Neuronal stem cell (in vitro differentiated cells): Measurements from ENCODE around the gene FAM120AOS.

Experiments
- DNase-seq: peaks from one replicate; pipeline ENCODE4 v3.0.0-alpha.2; 2013; ENCODE audit warnings: low spot score
- H2AFZ ChIP-seq: one replicate; pipeline ENCODE4 v1.6.1; 2013; ENCODE audit warnings: mild to moderate bottlenecking, low read length, inconsistent platforms
- H2AK5ac ChIP-seq: 2 replicates; pipeline ENCODE4 v1.6.1; 2013; ENCODE audit warnings: low read depth, mild to moderate bottlenecking, inconsistent platforms, low read length, moderate library complexity, mixed read lengths
- H2BK120ac ChIP-seq: 2 replicates; pipeline ENCODE4 v1.6.1; 2013; ENCODE audit warnings: low read depth, mild to moderate bottlenecking, inconsistent platforms, low read length, moderate library complexity, mixed read lengths
- H2BK12ac ChIP-seq: one replicate; pipeline ENCODE4 v1.6.1; 2013; ENCODE audit warnings: low read length, inconsistent platforms
- H2BK15ac ChIP-seq: 2 replicates; pipeline ENCODE4 v1.6.1; 2013; ENCODE audit warnings: mild to moderate bottlenecking, low read length, inconsistent platforms, mixed read lengths
- H2BK5ac ChIP-seq: one replicate; pipeline ENCODE4 v1.6.1; 2013; ENCODE audit warnings: inconsistent platforms, mild to moderate bottlenecking, low read length, moderate library complexity
- H3K14ac ChIP-seq: one replicate; pipeline ENCODE4 v1.6.1; 2013; ENCODE audit warnings: low read length, inconsistent platforms
- H3K18ac ChIP-seq: 2 replicates; pipeline ENCODE4 v1.6.1; 2013; ENCODE audit warnings: low read length, inconsistent platforms
- H3K23ac ChIP-seq: 2 replicates; pipeline ENCODE4 v1.6.1; 2013; ENCODE audit warnings: low read depth, mild to moderate bottlenecking, mixed read lengths, low read length, inconsistent platforms; ENCODE audit not compliant: poor library complexity
- H3K27ac ChIP-seq: replicated peaks from 3 replicates; pipeline ENCODE4 v1.5.1; 2013; ENCODE audit warnings: low read length, inconsistent platforms
- H3K27me3 ChIP-seq, 3 experiments: 2 replicates each; pipeline ENCODE4 v1.6.1; 2013; ENCODE audit warnings: low read length in 3 of 3, mild to moderate bottlenecking in 2 of 3, inconsistent platforms in 1 of 3, low read depth in 1 of 3, mixed read lengths in 1 of 3, moderate library complexity in 1 of 3; ENCODE audit not compliant: control insufficient read depth in 3 of 3, insufficient read depth in 3 of 3
- H3K36me3 ChIP-seq, 2 donors: replicated peaks in 1 of 2; 2 replicates each; pipeline ENCODE4 v1.6.1; 2013; ENCODE audit warnings: low read length in 2 of 2; ENCODE audit not compliant: control insufficient read depth in 2 of 2, insufficient read depth in 2 of 2
- H3K4ac ChIP-seq: 2 replicates; pipeline ENCODE4 v1.6.1; 2013; ENCODE audit warnings: inconsistent platforms, mild to moderate bottlenecking, low read length, moderate library complexity
- H3K4me1 ChIP-seq, 2 donors: 1 replicate in 1 of 2; 2 replicates in 1 of 2; pipeline ENCODE4 v1.6.1; 2013; ENCODE audit warnings: low read length in 2 of 2, low read depth in 1 of 2; ENCODE audit not compliant: control insufficient read depth in 2 of 2, insufficient read depth in 1 of 2
- H3K4me2 ChIP-seq: one replicate; pipeline ENCODE4 v1.6.1; 2013; ENCODE audit warnings: mild to moderate bottlenecking, low read length, inconsistent platforms; ENCODE audit not compliant: insufficient read depth, poor library complexity, severe bottlenecking
- H3K4me3 ChIP-seq, 2 donors: 2 replicates each; pipeline ENCODE4 v1.5.1; 2013; ENCODE audit warnings: low read length in 2 of 2, mild to moderate bottlenecking in 2 of 2, inconsistent platforms in 1 of 2, moderate library complexity in 1 of 2
- H3K79me1 ChIP-seq: one replicate; pipeline ENCODE4 v1.6.1; 2013; ENCODE audit warnings: low read depth, mild to moderate bottlenecking, inconsistent platforms, low read length, moderate library complexity
- H3K9ac ChIP-seq: one replicate; pipeline ENCODE4 v1.6.1; 2013; ENCODE audit warnings: mild to moderate bottlenecking, low read depth, low read length, inconsistent platforms; ENCODE audit not compliant: poor library complexity
- H3K9me3 ChIP-seq, 2 donors: replicated peaks in 1 of 2; 2 replicates each; pipeline versions ENCODE3 to v1.6.1; 2013; ENCODE audit warnings: low read length in 2 of 2, mild to moderate bottlenecking in 2 of 2, inconsistent platforms in 1 of 2, low read depth in 1 of 2, mixed read lengths in 1 of 2, moderate library complexity in 1 of 2; ENCODE audit not compliant: control insufficient read depth in 2 of 2, insufficient read depth in 1 of 2
- H4K8ac ChIP-seq: one replicate; pipeline ENCODE4 v1.6.1; 2013; ENCODE audit warnings: low read depth, mild to moderate bottlenecking, inconsistent platforms, low read length, moderate library complexity
- H4K91ac ChIP-seq: one replicate; pipeline ENCODE4 v1.6.1; 2013; ENCODE audit warnings: low read length, low read depth, mild to moderate bottlenecking, inconsistent platforms; ENCODE audit not compliant: poor library complexity
- WGBS, 2 donors: extraction: QIAGEN DNeasy Blood & Tissue Kit; methylation state at CpG; one replicate each; pipeline ENCODE4 v1.1.7; 2013; ENCODE audit warnings: missing lambda C conversion rate in 2 of 2, mixed read lengths in 1 of 2; ENCODE audit not compliant: insufficient read length in 2 of 2, insufficient replicate concordance in 1 of 2; ENCODE audit errors: extremely low coverage in 2 of 2; 5-methylcytosine and 5-hydroxymethylcytosine counted together

Gene FAM120AOS

GRCh38 chr9:93465855-93466254 lies 12.5 kb upstream of the FAM120AOS start:
- H2BK12ac ChIP-seq: no peak overlapping the region
- H3K79me1 ChIP-seq: no peaks in the 10 kb centered on the region
- no peak overlapping the region for H2BK15ac ChIP-seq
- no peak overlapping the region for H4K91ac ChIP-seq
- no CpG with 5 or more reads among the region's 6 CpGs for WGBS, 2 donors
- no peaks in the 10 kb centered on the region for H3K9me3 ChIP-seq
- H2AFZ ChIP-seq: no peak overlapping the region
- no peak overlapping the region for H2BK120ac ChIP-seq
- H3K4me3 ChIP-seq: no peak overlapping the region
- DNase-seq: no peak
- H3K4me2 ChIP-seq: no peak overlapping the region
- H3K14ac ChIP-seq: no peak overlapping the region
- H3K9ac ChIP-seq: no peak overlapping the region
- H3K18ac ChIP-seq: no peak overlapping the region
- no peaks in the 10 kb centered on the region for H3K27me3 ChIP-seq
- H3K36me3 ChIP-seq: peaks cover 0 to 2% of the 10 kb centered on the region in 2 donors
- no peak overlapping the region for H3K23ac ChIP-seq
- peaks cover 6 to 9% of the 10 kb centered on the region in 2 donors for H3K4me1 ChIP-seq
- H2AK5ac ChIP-seq: no peak overlapping the region
- no peak overlapping the region for H4K8ac ChIP-seq
- H3K4ac ChIP-seq: no peak overlapping the region
- no peak overlapping the region for H3K27ac ChIP-seq
- no peak overlapping the region for H2BK5ac ChIP-seq

GRCh38 chr9:93464876-93465275 lies 11.5 kb upstream of the FAM120AOS start:
- H3K36me3 ChIP-seq: no peaks in the 10 kb centered on the region
- H3K4me2 ChIP-seq: no peak overlapping the region
- no peak overlapping the region for H3K4ac ChIP-seq
- no peak overlapping the region for H2BK5ac ChIP-seq
- no peaks in the 10 kb centered on the region for H3K27me3 ChIP-seq
- H3K23ac ChIP-seq: no peak overlapping the region
- no peak overlapping the region for H2AFZ ChIP-seq
- WGBS, 2 donors: no CpG with 5 or more reads among the region's 2 CpGs
- H3K9ac ChIP-seq: no peak overlapping the region
- no peaks in the 10 kb centered on the region for H3K9me3 ChIP-seq
- H2AK5ac ChIP-seq: no peak overlapping the region
- H2BK12ac ChIP-seq: no peak overlapping the region
- no peak overlapping the region for H4K91ac ChIP-seq
- H3K4me1 ChIP-seq: peaks cover 6 to 9% of the 10 kb centered on the region in 2 donors
- H3K79me1 ChIP-seq: no peaks in the 10 kb centered on the region
- H3K14ac ChIP-seq: no peak overlapping the region
- H2BK15ac ChIP-seq: no peak overlapping the region
- H2BK120ac ChIP-seq: no peak overlapping the region
- no peak overlapping the region for H3K27ac ChIP-seq
- no peak overlapping the region for H3K18ac ChIP-seq
- no peak overlapping the region for H3K4me3 ChIP-seq
- no peak for DNase-seq
- no peak overlapping the region for H4K8ac ChIP-seq

GRCh38 chr9:93464395-93464794 lies 11.0 kb upstream of the FAM120AOS start:
- H3K4ac ChIP-seq: no peak overlapping the region
- H2BK120ac ChIP-seq: no peak overlapping the region
- H3K79me1 ChIP-seq: no peaks in the 10 kb centered on the region
- H2BK12ac ChIP-seq: no peak overlapping the region
- no peaks in the 10 kb centered on the region for H3K27me3 ChIP-seq
- H2BK15ac ChIP-seq: no peak overlapping the region
- no peak overlapping the region for H3K27ac ChIP-seq
- no peak overlapping the region for H2AK5ac ChIP-seq
- WGBS, 2 donors: no CpG with 5 or more reads among the region's 3 CpGs
- no peak overlapping the region for H3K4me3 ChIP-seq
- H3K23ac ChIP-seq: no peak overlapping the region
- H3K18ac ChIP-seq: no peak overlapping the region
- H3K14ac ChIP-seq: no peak overlapping the region
- DNase-seq: no peak
- no peak overlapping the region for H2AFZ ChIP-seq
- peaks cover 0 to 3% of the 10 kb centered on the region in 2 donors for H3K36me3 ChIP-seq
- peaks cover 6 to 9% of the 10 kb centered on the region in 2 donors for H3K4me1 ChIP-seq
- no peak overlapping the region for H3K4me2 ChIP-seq
- H4K91ac ChIP-seq: no peak overlapping the region
- H3K9ac ChIP-seq: no peak overlapping the region
- no peak overlapping the region for H4K8ac ChIP-seq
- H3K9me3 ChIP-seq: no peaks in the 10 kb centered on the region
- no peak overlapping the region for H2BK5ac ChIP-seq

- Histone ChIP-seq H3K4me1 (peaks cover 2 to 4% of the 10 kb centered on the region in 2 donors), H3K9ac (no peak overlapping the region), H2AK5ac (no peak overlapping the region), H3K27me3 (no peaks in the 10 kb centered on the region), H3K4me2 (no peak overlapping the region), H2BK12ac (no peak overlapping the region), H3K79me1 (no peaks in the 10 kb centered on the region), H2BK5ac (no peak overlapping the region), H2AFZ (no peak overlapping the region), H3K14ac (no peak overlapping the region), H4K8ac (no peak overlapping the region), H3K23ac (no peak overlapping the region), H3K18ac (no peak overlapping the region), H2BK15ac (no peak overlapping the region), H3K9me3 (no peaks in the 10 kb centered on the region), H4K91ac (no peak overlapping the region), H3K4me3 (no peak overlapping the region), H2BK120ac (no peak overlapping the region), H3K4ac (no peak overlapping the region), H3K36me3 (peaks cover 0 to 7% of the 10 kb centered on the region in 2 donors), H3K27ac (no peak overlapping the region)
- no peak for DNase-seq
- no CpG with 5 or more reads among the region's 4 CpGs for WGBS, 2 donors
Measured at GRCh38 chr9:93463638-93464248, 10.4 kb upstream of the FAM120AOS start.
